CD4-positive, alpha-beta T cell (primary cell): ENCODE measurements around the gene FAM163B. TPM values are rescaled to one million over a fixed set of nuclear protein-coding genes. Genes with fewer than 3 reads are reported as not detected.

Source experiments
- ATAC-seq: fragments of 200-7000 bp; cut with Tn5 transposase; one replicate; pipeline ENCODE4 v1.10.0; 2022; ENCODE audit warnings: mild to moderate bottlenecking; ENCODE audit not compliant: poor library complexity
- CTCF ChIA-PET: fragments of 350-600 bp; sonication (Branson Sonifier 250); formaldehyde crosslinking; loops from one replicate; lab custom pipeline; 2021; ENCODE audit warnings: antibody characterized with exemption, inconsistent platforms; lab: Charles Lee
- POLR2A ChIA-PET: fragments of 350-600 bp; sonication (Branson Sonifier 250); formaldehyde crosslinking; loops from one replicate; lab custom pipeline; 2021; ENCODE audit warnings: antibody characterized with exemption, inconsistent platforms; lab: Charles Lee
- DNase-seq, 14 experiments: peaks; one replicate each; pipeline ENCODE4 v3.0.0-alpha.2; 2013 to 2020; ENCODE audit warnings: mixed read lengths in 2 of 14
- H3K27ac ChIP-seq, 2 donors: one replicate each; pipeline versions ENCODE4 v1.5.1 to v1.7.0; 2013; ENCODE audit warnings: low read length in 2 of 2, low read depth in 1 of 2, mild to moderate bottlenecking in 1 of 2
- H3K27me3 ChIP-seq, 2 experiments: 1 replicate in 1 of 2; 2 replicates in 1 of 2; pipeline versions ENCODE4 v1.6.1 to v1.7.0; 2013; ENCODE audit warnings: low read length in 2 of 2, control low read depth in 1 of 2, mild to moderate bottlenecking in 1 of 2, moderate library complexity in 1 of 2; ENCODE audit not compliant: insufficient read depth in 2 of 2, control insufficient read depth in 1 of 2
- H3K36me3 ChIP-seq: one replicate; pipeline ENCODE4 v1.6.1; 2013; ENCODE audit warnings: low read length, control low read depth; ENCODE audit not compliant: insufficient read depth
- H3K4me1 ChIP-seq: one replicate; pipeline ENCODE4 v1.6.1; 2013; ENCODE audit warnings: low read length, control low read depth; ENCODE audit not compliant: insufficient read depth
- H3K4me3 ChIP-seq: one replicate; pipeline ENCODE4 v1.5.1; 2013; ENCODE audit warnings: mild to moderate bottlenecking, low read length, moderate library complexity
- H3K9me3 ChIP-seq, 2 experiments: 1 replicate in 1 of 2; 2 replicates in 1 of 2; pipeline versions ENCODE4 v1.6.1 to v1.7.0; 2013; ENCODE audit warnings: low read length in 2 of 2, mild to moderate bottlenecking in 2 of 2, control low read depth in 1 of 2, moderate library complexity in 1 of 2; ENCODE audit not compliant: control insufficient read depth in 1 of 2, insufficient read depth in 1 of 2
- H3K27ac Mint-ChIP-seq: one replicate; pipeline ENCODE4 v1.8.0; 2020; ENCODE audit warnings: mixed read lengths
- H3K27me3 Mint-ChIP-seq: one replicate; pipeline ENCODE4 v1.8.0; 2021; ENCODE audit warnings: mixed read lengths
- H3K36me3 Mint-ChIP-seq: one replicate; pipeline ENCODE4 v1.8.0; 2021; ENCODE audit warnings: low read depth, mixed read lengths
- H3K4me1 Mint-ChIP-seq: one replicate; pipeline ENCODE4 v1.8.0; 2021; ENCODE audit warnings: low read depth, mixed read lengths
- H3K4me3 Mint-ChIP-seq: one replicate; pipeline ENCODE4 v1.8.0; 2020; ENCODE audit warnings: mild to moderate bottlenecking, mixed read lengths
- H3K9me3 Mint-ChIP-seq: one replicate; pipeline ENCODE4 v1.8.0; 2020; ENCODE audit warnings: mixed read lengths
- intact Hi-C, 2 experiments: fragments of 100-400 bp; cut with DNase I in 1 of 2; cut with micrococcal nuclease in 1 of 2; formaldehyde crosslinking; loops; one replicate each; pipeline versions ENCODE4 v1.15.1 to v1.9.0; 2023 to 2025; cut with DNase I, micrococcal nuclease
- total RNA-seq, 174 experiments: library from RNA in 2 of 174; stranded (reverse) in 2 of 174; gene quantifications; one replicate each; pipeline ENCODE4 v1.2.3 and lab custom pipeline; 2021 to 2026
- TF ChIP-seq, protein P1 (sequence below): fragments of 200-600 bp; IDR thresholded peaks from one replicate; pipeline ENCODE4 v1.8.0; 2022; ENCODE audit warnings: antibody characterized with exemption, mild to moderate bottlenecking

The FAM163B gene
- total RNA-seq, 2 experiments from 2014 or later: not detected

DNA sequence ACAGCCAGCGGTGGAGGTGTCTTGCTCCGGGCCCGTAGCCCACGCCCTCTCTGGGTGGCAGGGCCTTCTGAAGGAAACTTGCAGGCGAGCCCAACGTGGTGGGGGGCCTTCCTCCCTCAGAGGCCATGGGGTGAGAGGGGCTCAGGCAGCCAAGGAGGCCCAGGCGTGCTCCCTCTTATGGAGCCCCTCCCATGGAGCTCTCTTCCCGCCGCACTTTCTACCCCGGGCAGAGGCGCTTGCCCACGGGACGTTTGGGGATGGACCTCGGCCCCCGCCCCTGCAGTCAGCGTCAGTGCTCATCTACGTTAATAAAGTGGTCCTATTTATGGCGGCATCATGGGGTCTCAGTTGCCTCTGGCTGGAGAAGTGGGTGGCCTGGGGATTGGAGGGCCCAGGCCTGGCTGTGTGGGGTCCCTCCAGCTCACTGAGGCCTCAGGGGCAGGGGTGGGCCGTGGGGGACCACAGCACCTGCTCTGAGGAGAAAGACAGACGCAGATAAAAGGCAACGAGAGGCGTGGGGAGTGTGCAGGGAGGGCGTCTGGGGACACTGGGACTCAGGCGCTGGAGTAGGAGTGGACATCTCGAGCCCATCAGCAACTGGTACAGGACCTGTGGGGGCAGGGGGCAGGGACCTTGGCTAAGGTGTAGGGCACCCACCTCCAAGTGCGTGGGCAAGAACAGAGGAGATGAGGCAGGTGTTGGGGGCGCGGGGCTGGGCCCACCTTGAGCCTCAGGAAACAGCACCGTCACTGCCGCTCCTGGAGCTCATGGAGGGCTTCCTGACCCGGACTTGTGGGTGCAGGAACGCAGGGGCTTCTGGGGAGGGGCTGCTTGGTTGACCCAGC is 33.8 kb downstream of the FAM163B start:
- ATAC-seq: no peak
- no peak overlapping the region for H3K27ac ChIP-seq
- TF ChIP-seq, protein P1, sequence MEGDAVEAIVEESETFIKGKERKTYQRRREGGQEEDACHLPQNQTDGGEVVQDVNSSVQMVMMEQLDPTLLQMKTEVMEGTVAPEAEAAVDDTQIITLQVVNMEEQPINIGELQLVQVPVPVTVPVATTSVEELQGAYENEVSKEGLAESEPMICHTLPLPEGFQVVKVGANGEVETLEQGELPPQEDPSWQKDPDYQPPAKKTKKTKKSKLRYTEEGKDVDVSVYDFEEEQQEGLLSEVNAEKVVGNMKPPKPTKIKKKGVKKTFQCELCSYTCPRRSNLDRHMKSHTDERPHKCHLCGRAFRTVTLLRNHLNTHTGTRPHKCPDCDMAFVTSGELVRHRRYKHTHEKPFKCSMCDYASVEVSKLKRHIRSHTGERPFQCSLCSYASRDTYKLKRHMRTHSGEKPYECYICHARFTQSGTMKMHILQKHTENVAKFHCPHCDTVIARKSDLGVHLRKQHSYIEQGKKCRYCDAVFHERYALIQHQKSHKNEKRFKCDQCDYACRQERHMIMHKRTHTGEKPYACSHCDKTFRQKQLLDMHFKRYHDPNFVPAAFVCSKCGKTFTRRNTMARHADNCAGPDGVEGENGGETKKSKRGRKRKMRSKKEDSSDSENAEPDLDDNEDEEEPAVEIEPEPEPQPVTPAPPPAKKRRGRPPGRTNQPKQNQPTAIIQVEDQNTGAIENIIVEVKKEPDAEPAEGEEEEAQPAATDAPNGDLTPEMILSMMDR: no peak
- H3K36me3 ChIP-seq: no peaks in the 10 kb centered on the region
- no peak overlapping the region for H3K4me3 ChIP-seq
- ChIA-PET CTCF (no interaction called here), POLR2A (no interaction called here)
- H3K27ac Mint-ChIP-seq: no peak overlapping the region
- no peaks in the 10 kb centered on the region for H3K36me3 Mint-ChIP-seq
- intact Hi-C loops: no loop called here
- no peak overlapping the region for H3K4me3 Mint-ChIP-seq
- peaks cover 37% of the 10 kb centered on the region for H3K27me3 Mint-ChIP-seq
- no peaks in the 10 kb centered on the region for H3K9me3 Mint-ChIP-seq
- no peaks in the 10 kb centered on the region for H3K9me3 ChIP-seq
- no peak for DNase-seq
- peaks cover 11 to 18% of the 10 kb centered on the region in 2 experiments for H3K27me3 ChIP-seq
- H3K4me1 ChIP-seq: no peaks in the 10 kb centered on the region
- H3K4me1 Mint-ChIP-seq: peaks cover 8% of the 10 kb centered on the region

DNA sequence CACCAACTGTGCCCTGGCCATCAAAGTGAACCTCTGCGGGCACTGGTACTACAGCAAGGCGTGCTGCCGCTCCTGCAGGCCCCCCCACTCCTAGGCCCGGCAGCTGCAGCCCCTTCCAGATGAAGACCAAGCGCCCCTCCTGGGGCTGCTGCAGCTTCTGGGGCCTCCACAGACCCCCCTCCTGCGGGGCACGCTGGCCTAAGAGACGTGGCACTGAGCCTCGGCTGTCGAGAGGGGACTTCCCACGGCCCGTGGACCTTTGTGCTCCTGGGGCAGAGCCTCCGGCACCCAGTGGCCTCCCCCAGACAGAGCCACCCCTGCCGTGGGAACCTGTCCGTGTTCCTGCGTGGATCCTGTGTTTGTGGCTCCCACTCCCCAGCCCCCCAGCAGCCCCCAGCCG is 34.4 kb downstream of the FAM163B start:
- Mint-ChIP-seq H3K27me3 (peaks cover 32% of the 10 kb centered on the region), H3K27ac (no peak overlapping the region), H3K9me3 (no peaks in the 10 kb centered on the region), H3K4me3 (no peak overlapping the region), H3K4me1 (peaks cover 8% of the 10 kb centered on the region), H3K36me3 (no peaks in the 10 kb centered on the region)
- H3K36me3 ChIP-seq: no peaks in the 10 kb centered on the region
- H3K27ac ChIP-seq: no peak overlapping the region
- peaks cover 11 to 18% of the 10 kb centered on the region in 2 experiments for H3K27me3 ChIP-seq
- no peaks in the 10 kb centered on the region for H3K9me3 ChIP-seq
- intact Hi-C loops: no loop called here
- H3K4me1 ChIP-seq: no peaks in the 10 kb centered on the region
- ChIA-PET CTCF (no interaction called here), POLR2A (no interaction called here)
- no peak overlapping the region for H3K4me3 ChIP-seq
- TF ChIP-seq, protein P1: no peak
- DNase-seq (no peak), ATAC-seq (no peak)

DNA sequence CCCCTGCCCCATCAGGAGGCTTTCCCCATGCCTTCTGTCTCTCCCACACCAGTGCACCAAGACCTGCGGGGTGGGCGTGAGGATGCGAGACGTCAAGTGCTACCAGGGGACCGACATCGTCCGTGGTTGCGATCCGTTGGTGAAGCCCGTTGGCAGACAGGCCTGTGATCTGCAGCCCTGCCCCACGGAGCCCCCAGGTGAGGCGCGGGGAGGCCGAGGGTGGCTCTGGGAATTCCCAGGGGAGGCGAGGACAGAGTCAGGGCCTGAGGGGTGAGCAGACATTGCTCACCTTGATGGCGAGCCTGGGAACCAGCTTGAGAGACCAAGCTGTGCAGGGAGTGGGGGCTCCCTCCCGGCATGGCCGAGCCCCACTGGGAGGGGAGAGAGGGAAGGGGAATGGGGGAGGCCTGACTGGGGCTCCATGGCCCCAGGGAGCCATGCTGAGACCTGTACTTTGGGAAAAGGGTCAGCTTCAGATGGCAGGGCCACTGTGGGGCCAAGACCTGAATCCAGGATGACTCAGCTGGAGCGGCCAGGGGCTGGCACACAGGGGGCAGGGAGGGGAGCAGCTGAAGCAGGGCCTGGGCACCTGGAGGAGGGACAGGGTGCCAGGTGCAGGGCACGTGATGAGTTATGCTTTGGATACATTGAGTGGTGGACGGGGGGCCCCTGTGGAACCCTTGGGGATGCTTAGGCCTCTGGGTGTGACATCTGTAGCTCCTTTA is 35.2 kb downstream of the FAM163B start:
- H3K9me3 Mint-ChIP-seq: no peaks in the 10 kb centered on the region
- no peaks in the 10 kb centered on the region for H3K36me3 Mint-ChIP-seq
- H3K4me3 ChIP-seq: no peak overlapping the region
- no peak for DNase-seq
- TF ChIP-seq, protein P1: no peak
- H3K36me3 ChIP-seq: no peaks in the 10 kb centered on the region
- peaks cover 8% of the 10 kb centered on the region for H3K4me1 Mint-ChIP-seq
- H3K27ac Mint-ChIP-seq: no peak overlapping the region
- CTCF ChIA-PET: no interaction called here
- H3K27me3 Mint-ChIP-seq: peaks cover 29% of the 10 kb centered on the region
- POLR2A ChIA-PET: no interaction called here
- ATAC-seq: no peak
- no peaks in the 10 kb centered on the region for H3K9me3 ChIP-seq
- no peak overlapping the region for H3K4me3 Mint-ChIP-seq
- no peak overlapping the region for H3K27ac ChIP-seq
- peaks cover 6 to 13% of the 10 kb centered on the region in 2 experiments for H3K27me3 ChIP-seq
- H3K4me1 ChIP-seq: no peaks in the 10 kb centered on the region
- intact Hi-C loops: no loop called here
